GM10266 (cell line): ENCODE measurements around the gene ADAMTSL3.

ENCODE experiments used
- DNase-seq: peaks from one replicate; pipeline ENCODE4 v3.0.0; 2012; ENCODE audit errors: extremely low spot score
- TF ChIP-seq, protein P1 (sequence below): IDR thresholded peaks from 2 replicates; pipeline ENCODE4 v1.5.1; 2012; ENCODE audit warnings: mild to moderate bottlenecking, low read depth; ENCODE audit not compliant: control insufficient read depth, insufficient read depth; ENCODE audit errors: missing control alignments

Gene ADAMTSL3

DNA sequence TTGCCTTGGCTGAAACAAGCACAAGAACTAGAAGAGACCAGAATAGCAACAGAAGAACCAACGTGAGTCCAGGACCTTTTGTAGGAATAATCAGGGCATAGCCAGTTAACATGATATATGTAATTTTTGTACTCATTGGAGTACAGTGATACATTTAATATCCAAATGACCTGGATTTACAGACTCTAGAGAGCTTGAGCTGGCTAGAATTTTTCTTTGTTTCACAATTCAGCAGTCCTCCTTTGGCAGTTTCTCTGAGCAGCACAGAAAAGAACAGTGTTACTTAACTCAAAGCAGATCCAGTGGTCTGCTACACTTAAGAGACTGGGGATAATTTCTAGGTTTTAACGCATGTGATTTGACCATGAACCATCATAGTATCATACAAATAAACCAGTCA, 245.7 kb downstream of the ADAMTSL3 start:
- DNase-seq, result no peak
- TF ChIP-seq, protein P1, sequence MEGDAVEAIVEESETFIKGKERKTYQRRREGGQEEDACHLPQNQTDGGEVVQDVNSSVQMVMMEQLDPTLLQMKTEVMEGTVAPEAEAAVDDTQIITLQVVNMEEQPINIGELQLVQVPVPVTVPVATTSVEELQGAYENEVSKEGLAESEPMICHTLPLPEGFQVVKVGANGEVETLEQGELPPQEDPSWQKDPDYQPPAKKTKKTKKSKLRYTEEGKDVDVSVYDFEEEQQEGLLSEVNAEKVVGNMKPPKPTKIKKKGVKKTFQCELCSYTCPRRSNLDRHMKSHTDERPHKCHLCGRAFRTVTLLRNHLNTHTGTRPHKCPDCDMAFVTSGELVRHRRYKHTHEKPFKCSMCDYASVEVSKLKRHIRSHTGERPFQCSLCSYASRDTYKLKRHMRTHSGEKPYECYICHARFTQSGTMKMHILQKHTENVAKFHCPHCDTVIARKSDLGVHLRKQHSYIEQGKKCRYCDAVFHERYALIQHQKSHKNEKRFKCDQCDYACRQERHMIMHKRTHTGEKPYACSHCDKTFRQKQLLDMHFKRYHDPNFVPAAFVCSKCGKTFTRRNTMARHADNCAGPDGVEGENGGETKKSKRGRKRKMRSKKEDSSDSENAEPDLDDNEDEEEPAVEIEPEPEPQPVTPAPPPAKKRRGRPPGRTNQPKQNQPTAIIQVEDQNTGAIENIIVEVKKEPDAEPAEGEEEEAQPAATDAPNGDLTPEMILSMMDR, result no peak

GRCh38 chr15:83904107-83905040, 250.5 kb downstream of the ADAMTSL3 start:
- DNase-seq, result no peak
- TF ChIP-seq, protein P1, result no peak

DNA sequence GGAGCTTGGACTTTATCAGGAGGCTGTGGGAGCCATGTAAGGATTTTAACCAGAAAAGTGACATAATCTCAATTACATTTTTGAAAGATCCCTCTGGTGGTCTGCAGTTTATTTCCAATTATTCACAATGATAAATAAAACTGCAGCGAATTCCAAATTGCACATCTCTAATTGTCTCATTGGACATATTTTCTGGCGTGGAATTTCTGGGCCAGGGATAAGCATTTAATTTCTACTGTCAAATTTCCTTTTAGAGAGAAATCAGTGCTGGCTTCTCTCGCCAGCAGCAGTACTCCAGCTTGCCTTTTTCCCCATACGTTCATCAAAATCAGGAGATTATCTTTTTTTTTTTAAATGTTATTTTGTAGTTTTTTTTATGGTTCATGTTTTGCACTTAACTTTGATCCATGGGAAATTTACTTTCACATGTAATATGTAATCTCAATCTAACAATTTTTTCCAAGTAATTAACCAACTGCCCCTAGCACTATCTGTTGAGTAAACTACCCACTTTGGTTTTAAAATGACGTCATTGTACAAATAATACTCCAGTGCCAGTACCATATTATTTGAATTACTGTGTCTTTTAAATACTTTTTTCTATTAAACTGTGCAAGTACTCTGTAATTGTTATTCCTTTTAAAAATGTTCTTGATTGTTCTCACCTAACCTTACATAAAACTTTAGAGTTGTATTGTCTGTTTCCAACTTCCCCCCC, 251.8 kb downstream of the ADAMTSL3 start:
- TF ChIP-seq, protein P1, result no peak
- DNase-seq, result no peak

DNA sequence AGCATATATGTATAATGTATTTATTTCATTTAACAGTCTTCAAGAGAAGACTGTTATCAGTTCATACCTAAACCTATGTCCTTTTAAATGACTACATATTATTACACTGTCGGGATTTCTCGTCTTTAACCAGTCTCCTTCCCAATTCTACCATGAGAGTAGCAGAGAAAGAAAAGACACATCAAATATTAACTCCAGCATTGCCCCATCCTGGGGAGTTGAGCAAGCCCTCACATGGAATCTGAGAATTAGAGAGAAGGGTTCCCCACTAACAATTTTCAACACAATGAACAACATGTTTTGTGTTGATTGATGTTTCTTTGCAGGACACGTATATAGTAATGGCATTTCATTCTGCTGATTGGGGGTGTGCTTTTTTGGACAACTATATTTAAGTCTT, 257.4 kb downstream of the ADAMTSL3 start:
- no peak for DNase-seq
- TF ChIP-seq, protein P1, result no peak

DNA sequence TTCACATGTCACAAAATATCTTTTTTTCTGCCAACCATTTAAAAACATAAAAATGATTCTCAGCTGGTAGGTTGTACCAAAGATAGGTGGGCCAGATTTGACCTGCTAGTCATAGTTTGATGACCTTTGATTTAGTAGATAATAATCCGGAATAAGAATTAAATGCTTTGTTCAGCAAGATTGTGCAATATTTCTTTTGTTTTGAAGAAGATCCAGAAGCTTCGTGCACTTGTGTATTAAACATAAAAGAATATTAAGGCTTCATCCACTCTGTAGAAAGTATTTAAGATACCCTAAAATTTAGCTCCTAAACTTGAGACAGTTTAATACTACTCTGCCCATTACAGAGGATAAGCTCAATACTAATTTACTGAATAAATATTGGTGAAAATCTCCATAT, 258.4 kb downstream of the ADAMTSL3 start:
- TF ChIP-seq, protein P1, result no peak
- DNase-seq, result no peak

DNA sequence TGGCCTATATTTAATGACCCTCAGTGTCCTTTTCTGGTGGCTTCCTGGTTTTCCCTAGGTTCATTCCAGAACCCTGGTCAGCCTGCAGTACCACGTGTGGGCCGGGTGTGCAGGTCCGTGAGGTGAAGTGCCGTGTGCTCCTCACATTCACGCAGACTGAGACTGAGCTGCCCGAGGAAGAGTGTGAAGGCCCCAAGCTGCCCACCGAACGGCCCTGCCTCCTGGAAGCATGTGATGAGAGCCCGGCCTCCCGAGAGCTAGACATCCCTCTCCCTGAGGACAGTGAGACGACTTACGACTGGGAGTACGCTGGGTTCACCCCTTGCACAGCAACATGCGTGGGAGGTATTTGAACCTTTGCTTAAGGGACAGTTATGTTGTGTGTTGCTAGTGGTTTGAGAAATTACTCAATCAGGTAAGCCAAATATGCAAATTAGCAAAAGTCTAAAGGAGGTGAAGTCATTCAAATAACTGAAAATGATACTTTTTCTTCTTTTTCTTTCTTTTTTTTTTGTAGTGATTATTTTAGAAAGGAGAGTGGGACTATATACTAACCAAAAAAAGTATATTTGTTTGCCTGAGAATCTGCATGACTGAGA, 259.2 kb downstream of the ADAMTSL3 start:
- peak; percentile 13 for DNase-seq
- TF ChIP-seq, protein P1, result no peak
